Measurements from ENCODE around the gene RPS16.

RPS16 gene

GRCh38 chr19:39402346-39403300 lies 33.1 kb downstream of the RPS16 start:
- peak overlapping the region; percentile 67 for H3K4me3 ChIP-seq (ENCODE audit: low read length)
- no peaks in the 10 kb centered on the region for H3K27me3 ChIP-seq (ENCODE audit: control insufficient read depth, insufficient read depth, low read length)
- peaks cover 50% of the 10 kb centered on the region for H3K4me1 ChIP-seq (ENCODE audit: control insufficient read depth, insufficient read depth, low read length)
- H3K9ac ChIP-seq (ENCODE audit: low read depth, low read length): peak overlapping the region; percentile 96
- H3K4me2 ChIP-seq (ENCODE audit: low read length): peak overlapping the region; percentile 91
- H3K9me3 ChIP-seq (replicated peaks; ENCODE audit: low read length): no peaks in the 10 kb centered on the region
- peaks cover 4% of the 10 kb centered on the region for H3K36me3 ChIP-seq (ENCODE audit: insufficient read depth, low read length)

- Histone ChIP-seq H3K27me3 (ENCODE audit: control insufficient read depth, insufficient read depth, low read length) (no peaks in the 10 kb centered on the region), H3K4me1 (ENCODE audit: control insufficient read depth, insufficient read depth, low read length) (peaks cover 53% of the 10 kb centered on the region), H3K36me3 (ENCODE audit: insufficient read depth, low read length) (peaks cover 2% of the 10 kb centered on the region), H3K4me2 (ENCODE audit: low read length) (peak overlapping the region; percentile 91), H3K4me3 (ENCODE audit: low read length) (peak overlapping the region; percentile 67), H3K9me3 (replicated peaks; ENCODE audit: low read length) (no peaks in the 10 kb centered on the region), H3K9ac (ENCODE audit: low read depth, low read length) (peak overlapping the region; percentile 96)
Measured at GRCh38 chr19:39401549-39402345, 34.0 kb downstream of the RPS16 start.

GRCh38 chr19:39401070-39401548 lies 34.6 kb downstream of the RPS16 start:
- Histone ChIP-seq H3K27me3 (ENCODE audit: control insufficient read depth, insufficient read depth, low read length) (no peaks in the 10 kb centered on the region), H3K9me3 (replicated peaks; ENCODE audit: low read length) (no peaks in the 10 kb centered on the region), H3K9ac (ENCODE audit: low read depth, low read length) (peak overlapping the region; percentile 96), H3K4me3 (ENCODE audit: low read length) (no peak overlapping the region), H3K4me1 (ENCODE audit: control insufficient read depth, insufficient read depth, low read length) (peaks cover 50% of the 10 kb centered on the region), H3K36me3 (ENCODE audit: insufficient read depth, low read length) (peaks cover 2% of the 10 kb centered on the region), H3K4me2 (ENCODE audit: low read length) (peak overlapping the region; percentile 2)

GRCh38 chr19:39400061-39400460 lies 35.7 kb downstream of the RPS16 start:
- Histone ChIP-seq H3K9ac (ENCODE audit: low read depth, low read length) (no peak overlapping the region), H3K4me2 (ENCODE audit: low read length) (no peak overlapping the region), H3K9me3 (replicated peaks; ENCODE audit: low read length) (no peaks in the 10 kb centered on the region), H3K4me1 (ENCODE audit: control insufficient read depth, insufficient read depth, low read length) (peaks cover 47% of the 10 kb centered on the region), H3K27me3 (ENCODE audit: control insufficient read depth, insufficient read depth, low read length) (no peaks in the 10 kb centered on the region), H3K36me3 (ENCODE audit: insufficient read depth, low read length) (peaks cover 5% of the 10 kb centered on the region), H3K4me3 (ENCODE audit: low read length) (no peak overlapping the region)

- peaks cover 47% of the 10 kb centered on the region for H3K4me1 ChIP-seq (ENCODE audit: control insufficient read depth, insufficient read depth, low read length)
- H3K4me2 ChIP-seq (ENCODE audit: low read length): no peak overlapping the region
- no peaks in the 10 kb centered on the region for H3K27me3 ChIP-seq (ENCODE audit: control insufficient read depth, insufficient read depth, low read length)
- peaks cover 7% of the 10 kb centered on the region for H3K36me3 ChIP-seq (ENCODE audit: insufficient read depth, low read length)
- no peak overlapping the region for H3K9ac ChIP-seq (ENCODE audit: low read depth, low read length)
- H3K9me3 ChIP-seq (replicated peaks; ENCODE audit: low read length): no peaks in the 10 kb centered on the region
- no peak overlapping the region for H3K4me3 ChIP-seq (ENCODE audit: low read length)
Measured at GRCh38 chr19:39399668-39400050, 36.1 kb downstream of the RPS16 start.

GRCh38 chr19:39398297-39398864 lies 37.4 kb downstream of the RPS16 start:
- H3K4me3 ChIP-seq (ENCODE audit: low read length): peak overlapping the region; percentile 18
- H3K4me2 ChIP-seq (ENCODE audit: low read length): peak overlapping the region; percentile 57
- H3K9me3 ChIP-seq (replicated peaks; ENCODE audit: low read length): no peaks in the 10 kb centered on the region
- no peaks in the 10 kb centered on the region for H3K27me3 ChIP-seq (ENCODE audit: control insufficient read depth, insufficient read depth, low read length)
- H3K9ac ChIP-seq (ENCODE audit: low read depth, low read length): peak overlapping the region; percentile 77
- H3K36me3 ChIP-seq (ENCODE audit: insufficient read depth, low read length): peaks cover 14% of the 10 kb centered on the region
- H3K4me1 ChIP-seq (ENCODE audit: control insufficient read depth, insufficient read depth, low read length): peaks cover 41% of the 10 kb centered on the region

- Histone ChIP-seq H3K9ac (ENCODE audit: low read depth, low read length) (peak overlapping the region; percentile 77), H3K4me3 (ENCODE audit: low read length) (peak overlapping the region; percentile 18), H3K4me1 (ENCODE audit: control insufficient read depth, insufficient read depth, low read length) (peaks cover 34% of the 10 kb centered on the region), H3K27me3 (ENCODE audit: control insufficient read depth, insufficient read depth, low read length) (no peaks in the 10 kb centered on the region), H3K9me3 (replicated peaks; ENCODE audit: low read length) (no peaks in the 10 kb centered on the region), H3K4me2 (ENCODE audit: low read length) (peak overlapping the region; percentile 57), H3K36me3 (ENCODE audit: insufficient read depth, low read length) (peaks cover 16% of the 10 kb centered on the region)
Measured at GRCh38 chr19:39397360-39398296, 38.1 kb downstream of the RPS16 start.

GRCh38 chr19:39390751-39391437 lies 44.9 kb downstream of the RPS16 start, which contains the start of the genes MED29 and PAF1:
MED29 (plus strand) TSS chr19:39391378; CDS start chr19:39391423, 45 bp downstream.
PAF1 (minus strand) TSS chr19:39391106; CDS start chr19:39390864, 242 bp downstream.
- Histone ChIP-seq H3K4me3 (ENCODE audit: low read length) (peak within 1 kb of the TSS; percentile 92), H3K36me3 (ENCODE audit: insufficient read depth, low read length) (peaks cover 45% of the 10 kb centered on the region), H3K27me3 (ENCODE audit: control insufficient read depth, insufficient read depth, low read length) (no peaks in the 10 kb centered on the region), H3K9ac (ENCODE audit: low read depth, low read length) (peak within 1 kb of the TSS; percentile 93), H3K4me2 (ENCODE audit: low read length) (peak within 1 kb of the TSS; percentile 87), H3K4me1 (ENCODE audit: control insufficient read depth, insufficient read depth, low read length) (peaks cover 16% of the 10 kb centered on the region), H3K9me3 (replicated peaks; ENCODE audit: low read length) (no peaks in the 10 kb centered on the region)

- Histone ChIP-seq H3K36me3 (ENCODE audit: insufficient read depth, low read length) (peaks cover 50% of the 10 kb centered on the region), H3K9ac (ENCODE audit: low read depth, low read length) (peak overlapping the region; percentile 93), H3K4me1 (ENCODE audit: control insufficient read depth, insufficient read depth, low read length) (peaks cover 16% of the 10 kb centered on the region), H3K4me3 (ENCODE audit: low read length) (peak overlapping the region; percentile 84), H3K9me3 (replicated peaks; ENCODE audit: low read length) (no peaks in the 10 kb centered on the region), H3K27me3 (ENCODE audit: control insufficient read depth, insufficient read depth, low read length) (no peaks in the 10 kb centered on the region), H3K4me2 (ENCODE audit: low read length) (peak overlapping the region; percentile 81)
Measured at GRCh38 chr19:39390451-39390750, 45.3 kb downstream of the RPS16 start.

All from skeletal muscle satellite cell (primary cell).